GM23338 (cell line): ENCODE results near the gene TRIM31. TPM values are rescaled to one million over a fixed set of nuclear protein-coding genes. Genes with fewer than 3 reads are reported as not detected.

Source experiments
- ATAC-seq: fragments of 200-7000 bp; cut with Tn5 transposase; 3 replicates; pipeline ENCODE4 v1.9.1; 2020
- DNase-seq: peaks from one replicate; pipeline ENCODE4 v3.0.0-alpha.2; 2015; ENCODE audit warnings: low spot score
- H2AFZ ChIP-seq: fragments of 200-600 bp; sonication (generic); 2 replicates; pipeline ENCODE4 v1.8.0; 2016; ENCODE audit warnings: antibody characterized with exemption, mild to moderate bottlenecking, moderate library complexity
- H3F3A ChIP-seq: fragments of 200-600 bp; sonication (generic); replicated peaks from 2 replicates; pipeline ENCODE4 v1.8.0; 2017; ENCODE audit warnings: antibody characterized with exemption, mixed run types, low read depth
- H3K27ac ChIP-seq: fragments of 200-600 bp; sonication (generic); 2 replicates; pipeline ENCODE4 v1.6.1; 2016; ENCODE audit warnings: low read depth
- H3K27me3 ChIP-seq: fragments of 200-600 bp; sonication (generic); 2 replicates; pipeline ENCODE4 v1.8.0; 2016; ENCODE audit warnings: mild to moderate bottlenecking, mixed run types, moderate library complexity; ENCODE audit not compliant: insufficient read depth
- H3K36me3 ChIP-seq: fragments of 200-600 bp; sonication (generic); 2 replicates; pipeline ENCODE4 v1.8.0; 2016; ENCODE audit warnings: mild to moderate bottlenecking; ENCODE audit not compliant: insufficient read depth
- H3K4me1 ChIP-seq: fragments of 200-600 bp; sonication (generic); 2 replicates; pipeline ENCODE4 v1.8.0; 2016; ENCODE audit warnings: mild to moderate bottlenecking, moderate library complexity; ENCODE audit not compliant: insufficient read depth
- H3K4me2 ChIP-seq: fragments of 200-600 bp; sonication (generic); 2 replicates; pipeline ENCODE4 v1.7.1; 2017; ENCODE audit warnings: mixed run types
- H3K4me3 ChIP-seq: fragments of 200-600 bp; sonication (generic); 2 replicates; pipeline ENCODE4 v1.6.1; 2016; ENCODE audit warnings: mixed run types
- H3K79me2 ChIP-seq: fragments of 200-600 bp; sonication (generic); replicated peaks from 2 replicates; pipeline ENCODE4 v1.8.0; 2017; ENCODE audit warnings: mild to moderate bottlenecking; ENCODE audit not compliant: insufficient read depth
- H3K9me2 ChIP-seq: fragments of 200-600 bp; sonication (generic); 2 replicates; pipeline ENCODE4 v1.8.0; 2017; ENCODE audit not compliant: insufficient read depth
- H4K20me1 ChIP-seq: fragments of 200-600 bp; sonication (generic); replicated peaks from 2 replicates; pipeline ENCODE4 v1.8.0; 2017; ENCODE audit warnings: mild to moderate bottlenecking; ENCODE audit not compliant: insufficient read depth
- H3K27ac Mint-ChIP-seq: 2 replicates; pipeline ENCODE4 v1.8.0; 2020; ENCODE audit warnings: inconsistent platforms, mild to moderate bottlenecking, moderate library complexity, mixed read lengths
- H3K27me3 Mint-ChIP-seq: 3 replicates; pipeline ENCODE4 v1.8.0; 2022; ENCODE audit warnings: low read depth, mild to moderate bottlenecking, moderate library complexity, mixed read lengths, inconsistent platforms; ENCODE audit not compliant: insufficient read depth, poor library complexity
- H3K36me3 Mint-ChIP-seq: 3 replicates; pipeline ENCODE4 v1.8.0; 2021; ENCODE audit warnings: low read depth, mild to moderate bottlenecking, inconsistent platforms, moderate library complexity, mixed read lengths
- H3K4me1 Mint-ChIP-seq: 3 replicates; pipeline ENCODE4 v1.8.0; 2020; ENCODE audit warnings: mild to moderate bottlenecking, inconsistent platforms, mixed read lengths
- H3K4me3 Mint-ChIP-seq: 3 replicates; pipeline ENCODE4 v1.8.0; 2021; ENCODE audit warnings: moderate library complexity, mild to moderate bottlenecking, inconsistent platforms, mixed read lengths
- H3K9me3 Mint-ChIP-seq: 3 replicates; pipeline ENCODE4 v1.8.0; 2020; ENCODE audit warnings: moderate library complexity, mild to moderate bottlenecking, inconsistent platforms, mixed read lengths
- CREB1 ChIP-seq: fragments of 250-450 bp; sonication (Bioruptor Pico); IDR thresholded peaks from 2 replicates; pipeline ENCODE4 v1.5.0; 2020; ENCODE audit warnings: low read depth, mild to moderate bottlenecking, moderate library complexity
- ETS1 ChIP-seq: IDR thresholded peaks from 2 replicates; pipeline ENCODE4 v1.6.1; 2016; ENCODE audit warnings: antibody characterized with exemption
- EZH2 ChIP-seq: fragments of 200-600 bp; sonication (generic); IDR thresholded peaks from one replicate; pipeline ENCODE4 v1.8.0; 2017; ENCODE audit warnings: antibody characterized with exemption, mild to moderate bottlenecking, low read depth; ENCODE audit not compliant: unreplicated experiment
- EZH2phosphoT487 ChIP-seq: fragments of 200-600 bp; sonication (generic); IDR thresholded peaks from one replicate; pipeline ENCODE4 v1.8.1; 2018; ENCODE audit warnings: antibody characterized with exemption; ENCODE audit not compliant: unreplicated experiment
- POLR2AphosphoS5 ChIP-seq: IDR thresholded peaks from 2 replicates; pipeline ENCODE4 v1.6.1; 2016; ENCODE audit warnings: antibody characterized with exemption, low read depth
- STAT1 ChIP-seq: IDR thresholded peaks from one replicate; pipeline ENCODE4 v1.6.1; 2016; ENCODE audit warnings: antibody characterized with exemption; ENCODE audit not compliant: unreplicated experiment
- ZNF114 ChIP-seq: fragments of 250-450 bp; sonication (Bioruptor Pico); IDR thresholded peaks from 2 replicates; pipeline ENCODE4 v1.5.0; 2020; ENCODE audit warnings: mild to moderate bottlenecking, moderate library complexity
- ZNF331 ChIP-seq: fragments of 250-450 bp; sonication (Bioruptor Pico); IDR thresholded peaks from 2 replicates; pipeline ENCODE4 v1.5.0; 2020; ENCODE audit warnings: low read depth, mild to moderate bottlenecking, moderate library complexity
- polyA plus RNA-seq: library from polyadenylated mRNA; unstranded; fragments of >200 nt; fragmentation: Nextera tagmentation; extraction: Ambion mirVana; gene quantifications from 2 replicates; pipeline ENCODE4 v1.2.1, GENCODE V29; 2016
- total RNA-seq: library from RNA; depleted of rRNA; stranded (reverse); fragments of >200 nt; shearing (Covaris generic); gene quantifications from 2 replicates; pipeline ENCODE4 v1.2.3, GENCODE V29; 2014
- TF ChIP-seq, protein P1 (sequence below): IDR thresholded peaks from one replicate; pipeline ENCODE4 v1.6.1; 2018; ENCODE audit warnings: antibody characterized with exemption; ENCODE audit not compliant: unreplicated experiment
- TF ChIP-seq, protein P2 (sequence below), 2 experiments: fragments of 200-600 bp in 1 of 2; sonication (generic) in 1 of 2; conservative IDR thresholded peaks; 2 replicates each; pipeline versions ENCODE4 v1.5.1 to v1.6.1; 2016 to 2017; ENCODE audit warnings: antibody characterized with exemption in 2 of 2, low read depth in 2 of 2, mild to moderate bottlenecking in 2 of 2, moderate library complexity in 1 of 2

TRIM31 gene
- total and polyA plus RNA-seq, 2 experiments from 2014 or later: 0.26 TPM; not detected in 1

DNA sequence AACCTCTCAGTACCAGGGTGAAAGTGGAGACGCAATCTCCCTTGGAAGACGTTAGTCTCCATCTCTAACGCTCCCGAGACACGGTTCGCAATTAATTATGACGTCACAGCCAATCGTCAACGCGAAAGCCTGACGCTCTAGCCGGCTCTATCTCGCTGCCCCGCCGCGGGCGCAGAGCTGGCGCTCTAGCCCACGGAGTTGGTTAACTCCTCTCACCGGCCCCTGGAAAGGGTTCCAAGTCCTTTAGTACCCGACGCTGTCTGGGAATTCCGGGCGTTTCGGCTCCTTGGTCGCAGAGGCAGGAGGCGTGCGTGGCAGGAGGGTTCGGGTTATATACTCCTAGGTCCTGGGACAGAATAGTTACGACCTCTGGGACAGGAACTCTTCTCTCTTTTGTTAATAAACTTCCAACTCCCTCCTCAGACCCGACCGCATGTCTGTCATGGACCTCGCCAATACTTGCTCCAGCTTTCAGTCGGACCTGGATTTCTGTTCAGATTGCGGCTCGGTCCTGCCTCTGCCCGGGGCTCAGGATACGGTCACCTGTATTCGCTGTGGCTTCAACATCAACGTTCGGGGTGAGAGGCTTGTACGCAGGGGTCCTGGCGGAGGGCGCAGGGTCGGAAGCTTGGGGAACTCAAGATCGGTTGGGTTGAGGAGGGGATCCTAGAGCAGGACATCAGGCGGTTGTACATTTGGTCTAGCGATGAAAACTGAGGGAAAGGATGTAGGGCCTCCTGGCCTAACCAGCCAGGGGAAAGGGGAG is 51.6 kb downstream of the TRIM31 start, which contains the start of gene POLR1H:
TSS of gene POLR1H (plus strand) at position 174 of the 766 bp plus-strand sequence. CDS start at position 434, 260 bp downstream.
- peaks cover 4% of the 10 kb centered on the region for H3K27me3 Mint-ChIP-seq

GRCh38 chr6:30060606-30061091 is 52.2 kb downstream of the TRIM31 start:
- Histone ChIP-seq H3F3A (0 out of 2 replicates have a peak, but pooled peaks cover 4% of the 10 kb centered on the region), H3K4me1 (peaks cover 9% of the 10 kb centered on the region), H3K79me2 (peaks cover 10% of the 10 kb centered on the region; the same call in 1 of the 2 replicates), H3K36me3 (no peaks in the 10 kb centered on the region), H3K9me2 (no peaks in the 10 kb centered on the region), H3K4me2 (peak overlapping the region; percentile 89), H2AFZ (peak overlapping the region; percentile 83), H3K27ac (peak overlapping the region; percentile 90), H3K27me3 (no peaks in the 10 kb centered on the region), H3K4me3 (peak overlapping the region; percentile 83), H4K20me1 (no peaks in the 10 kb centered on the region)
- peaks cover 4% of the 10 kb centered on the region for H3K27me3 Mint-ChIP-seq
- H3K4me3 Mint-ChIP-seq: peak overlapping the region; percentile 97
- H3K27ac Mint-ChIP-seq: peak overlapping the region; percentile 97
- DNase-seq (peak; percentile 50), ATAC-seq (peak; percentile 8; the same call in 2 of the 3 replicates)
- H3K9me3 Mint-ChIP-seq: no peaks in the 10 kb centered on the region
- H3K4me1 Mint-ChIP-seq: peaks cover 3% of the 10 kb centered on the region; the same call in 2 of the 3 replicates
- H3K36me3 Mint-ChIP-seq: no peaks in the 10 kb centered on the region; the same call in 2 of the 3 replicates
- TF ChIP-seq ZNF114 (CRISPR knock-in tag): no peak
- TF ChIP-seq, protein P1, sequence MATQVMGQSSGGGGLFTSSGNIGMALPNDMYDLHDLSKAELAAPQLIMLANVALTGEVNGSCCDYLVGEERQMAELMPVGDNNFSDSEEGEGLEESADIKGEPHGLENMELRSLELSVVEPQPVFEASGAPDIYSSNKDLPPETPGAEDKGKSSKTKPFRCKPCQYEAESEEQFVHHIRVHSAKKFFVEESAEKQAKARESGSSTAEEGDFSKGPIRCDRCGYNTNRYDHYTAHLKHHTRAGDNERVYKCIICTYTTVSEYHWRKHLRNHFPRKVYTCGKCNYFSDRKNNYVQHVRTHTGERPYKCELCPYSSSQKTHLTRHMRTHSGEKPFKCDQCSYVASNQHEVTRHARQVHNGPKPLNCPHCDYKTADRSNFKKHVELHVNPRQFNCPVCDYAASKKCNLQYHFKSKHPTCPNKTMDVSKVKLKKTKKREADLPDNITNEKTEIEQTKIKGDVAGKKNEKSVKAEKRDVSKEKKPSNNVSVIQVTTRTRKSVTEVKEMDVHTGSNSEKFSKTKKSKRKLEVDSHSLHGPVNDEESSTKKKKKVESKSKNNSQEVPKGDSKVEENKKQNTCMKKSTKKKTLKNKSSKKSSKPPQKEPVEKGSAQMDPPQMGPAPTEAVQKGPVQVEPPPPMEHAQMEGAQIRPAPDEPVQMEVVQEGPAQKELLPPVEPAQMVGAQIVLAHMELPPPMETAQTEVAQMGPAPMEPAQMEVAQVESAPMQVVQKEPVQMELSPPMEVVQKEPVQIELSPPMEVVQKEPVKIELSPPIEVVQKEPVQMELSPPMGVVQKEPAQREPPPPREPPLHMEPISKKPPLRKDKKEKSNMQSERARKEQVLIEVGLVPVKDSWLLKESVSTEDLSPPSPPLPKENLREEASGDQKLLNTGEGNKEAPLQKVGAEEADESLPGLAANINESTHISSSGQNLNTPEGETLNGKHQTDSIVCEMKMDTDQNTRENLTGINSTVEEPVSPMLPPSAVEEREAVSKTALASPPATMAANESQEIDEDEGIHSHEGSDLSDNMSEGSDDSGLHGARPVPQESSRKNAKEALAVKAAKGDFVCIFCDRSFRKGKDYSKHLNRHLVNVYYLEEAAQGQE: no peak
- no peak for TF ChIP-seq STAT1
- no peak for TF ChIP-seq ZNF331 (CRISPR knock-in tag)
- TF ChIP-seq POLR2AphosphoS5: no peak
- no peak for TF ChIP-seq EZH2phosphoT487
- TF ChIP-seq CREB1 (CRISPR knock-in tag): no peak
- TF ChIP-seq, protein P2, sequence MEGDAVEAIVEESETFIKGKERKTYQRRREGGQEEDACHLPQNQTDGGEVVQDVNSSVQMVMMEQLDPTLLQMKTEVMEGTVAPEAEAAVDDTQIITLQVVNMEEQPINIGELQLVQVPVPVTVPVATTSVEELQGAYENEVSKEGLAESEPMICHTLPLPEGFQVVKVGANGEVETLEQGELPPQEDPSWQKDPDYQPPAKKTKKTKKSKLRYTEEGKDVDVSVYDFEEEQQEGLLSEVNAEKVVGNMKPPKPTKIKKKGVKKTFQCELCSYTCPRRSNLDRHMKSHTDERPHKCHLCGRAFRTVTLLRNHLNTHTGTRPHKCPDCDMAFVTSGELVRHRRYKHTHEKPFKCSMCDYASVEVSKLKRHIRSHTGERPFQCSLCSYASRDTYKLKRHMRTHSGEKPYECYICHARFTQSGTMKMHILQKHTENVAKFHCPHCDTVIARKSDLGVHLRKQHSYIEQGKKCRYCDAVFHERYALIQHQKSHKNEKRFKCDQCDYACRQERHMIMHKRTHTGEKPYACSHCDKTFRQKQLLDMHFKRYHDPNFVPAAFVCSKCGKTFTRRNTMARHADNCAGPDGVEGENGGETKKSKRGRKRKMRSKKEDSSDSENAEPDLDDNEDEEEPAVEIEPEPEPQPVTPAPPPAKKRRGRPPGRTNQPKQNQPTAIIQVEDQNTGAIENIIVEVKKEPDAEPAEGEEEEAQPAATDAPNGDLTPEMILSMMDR (conservative IDR thresholded peaks at IDR 0.05; ENCODE audit: low read depth in 2 of 2): no peak

More for the DNA sequence above, 51.6 kb downstream of the TRIM31 start, which contains the start of gene POLR1H:
- Mint-ChIP-seq H3K9me3 (no peaks in the 10 kb centered on the region), H3K4me1 (peaks cover 7% of the 10 kb centered on the region; the same call in 2 of the 3 replicates), H3K4me3 (peak within 1 kb of the TSS; percentile 97), H3K27ac (peak within 1 kb of the TSS; percentile 97), H3K36me3 (no peaks in the 10 kb centered on the region; the same call in 2 of the 3 replicates)
- no peaks in the 10 kb centered on the region for H4K20me1 ChIP-seq
- peak within 1 kb of the TSS; percentile 98 for H2AFZ ChIP-seq
- H3K36me3 ChIP-seq: no peaks in the 10 kb centered on the region
- peak within 1 kb of the TSS; percentile 90 for H3K27ac ChIP-seq
- no peaks in the 10 kb centered on the region for H3K27me3 ChIP-seq
- peaks cover 8% of the 10 kb centered on the region; the same call in 1 of the 2 replicates for H3F3A ChIP-seq
- H3K4me3 ChIP-seq: peak within 1 kb of the TSS; percentile 83
- H3K4me2 ChIP-seq: peak within 1 kb of the TSS; percentile 96
- H3K4me1 ChIP-seq: peaks cover 15% of the 10 kb centered on the region
- H3K79me2 ChIP-seq: peaks cover 10% of the 10 kb centered on the region; the same call in 1 of the 2 replicates
- DNase-seq: peak; percentile 100
- TF ChIP-seq EZH2phosphoT487: no peak
- TF ChIP-seq POLR2AphosphoS5: peak; percentile 88
- TF ChIP-seq EZH2: no peak
- peak; percentile 82 for TF ChIP-seq ETS1
- TF ChIP-seq ZNF331 (CRISPR knock-in tag): no peak
- peak; percentile 100 for TF ChIP-seq CREB1 (CRISPR knock-in tag)
- TF ChIP-seq, protein P2 (conservative IDR thresholded peaks at IDR 0.05; ENCODE audit: low read depth in 2 of 2): no peak
- H3K9me2 ChIP-seq: no peaks in the 10 kb centered on the region
- ATAC-seq: peak; percentile 99
